Measurements from ENCODE around the gene SGPP1.

SGPP1 gene

GRCh38 chr14:63678536-63678935 is 49.3 kb downstream of the SGPP1 start:
- in situ Hi-C loops (cut with HindIII; ENCODE audit: low sequenced_read_pairs), result no loop called here
- TF ChIP-seq, protein P1, sequence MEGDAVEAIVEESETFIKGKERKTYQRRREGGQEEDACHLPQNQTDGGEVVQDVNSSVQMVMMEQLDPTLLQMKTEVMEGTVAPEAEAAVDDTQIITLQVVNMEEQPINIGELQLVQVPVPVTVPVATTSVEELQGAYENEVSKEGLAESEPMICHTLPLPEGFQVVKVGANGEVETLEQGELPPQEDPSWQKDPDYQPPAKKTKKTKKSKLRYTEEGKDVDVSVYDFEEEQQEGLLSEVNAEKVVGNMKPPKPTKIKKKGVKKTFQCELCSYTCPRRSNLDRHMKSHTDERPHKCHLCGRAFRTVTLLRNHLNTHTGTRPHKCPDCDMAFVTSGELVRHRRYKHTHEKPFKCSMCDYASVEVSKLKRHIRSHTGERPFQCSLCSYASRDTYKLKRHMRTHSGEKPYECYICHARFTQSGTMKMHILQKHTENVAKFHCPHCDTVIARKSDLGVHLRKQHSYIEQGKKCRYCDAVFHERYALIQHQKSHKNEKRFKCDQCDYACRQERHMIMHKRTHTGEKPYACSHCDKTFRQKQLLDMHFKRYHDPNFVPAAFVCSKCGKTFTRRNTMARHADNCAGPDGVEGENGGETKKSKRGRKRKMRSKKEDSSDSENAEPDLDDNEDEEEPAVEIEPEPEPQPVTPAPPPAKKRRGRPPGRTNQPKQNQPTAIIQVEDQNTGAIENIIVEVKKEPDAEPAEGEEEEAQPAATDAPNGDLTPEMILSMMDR (IDR thresholded peaks at IDR 0.05; ENCODE audit: low read depth, low read length, missing control alignments), result no peak
- H3K4me3 ChIP-seq (ENCODE audit: low read depth, low read length), result no peak overlapping the region
- DNase-seq (ENCODE audit: low read depth), result no peak

- peak; percentile 11 for DNase-seq (ENCODE audit: low read depth)
- in situ Hi-C loops (cut with HindIII; ENCODE audit: low sequenced_read_pairs), result no loop called here
- TF ChIP-seq, protein P1 (IDR thresholded peaks at IDR 0.05; ENCODE audit: low read depth, low read length, missing control alignments), result no peak
- no peak overlapping the region for H3K4me3 ChIP-seq (ENCODE audit: low read depth, low read length)
Observed at GRCh38 chr14:63677891-63678379, 49.9 kb downstream of the SGPP1 start.

DNA sequence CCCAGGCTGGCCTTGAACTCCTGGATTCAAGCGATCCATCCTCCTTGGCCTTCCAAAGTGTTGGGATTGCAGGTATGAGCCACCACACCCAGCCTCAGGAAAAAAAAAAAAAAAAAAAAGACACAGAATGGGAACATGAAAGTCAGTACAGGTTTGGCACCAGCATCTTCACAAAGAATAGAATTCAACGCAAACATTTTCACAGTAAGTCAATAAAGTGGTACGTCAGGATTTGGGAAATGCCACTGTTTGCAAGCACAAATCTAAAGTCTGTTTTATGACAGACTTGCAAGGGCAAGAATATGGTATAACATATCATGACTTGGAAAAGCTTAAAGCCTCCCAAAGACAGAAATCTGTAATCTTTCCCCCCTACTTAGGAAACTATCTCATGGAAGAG is 51.2 kb downstream of the SGPP1 start:
- H3K4me3 ChIP-seq (ENCODE audit: low read depth, low read length), result no peak overlapping the region
- DNase-seq (ENCODE audit: low read depth), result no peak
- TF ChIP-seq, protein P1 (IDR thresholded peaks at IDR 0.05; ENCODE audit: low read depth, low read length, missing control alignments), result no peak
- in situ Hi-C loops (cut with HindIII; ENCODE audit: low sequenced_read_pairs), result no loop called here

DNA sequence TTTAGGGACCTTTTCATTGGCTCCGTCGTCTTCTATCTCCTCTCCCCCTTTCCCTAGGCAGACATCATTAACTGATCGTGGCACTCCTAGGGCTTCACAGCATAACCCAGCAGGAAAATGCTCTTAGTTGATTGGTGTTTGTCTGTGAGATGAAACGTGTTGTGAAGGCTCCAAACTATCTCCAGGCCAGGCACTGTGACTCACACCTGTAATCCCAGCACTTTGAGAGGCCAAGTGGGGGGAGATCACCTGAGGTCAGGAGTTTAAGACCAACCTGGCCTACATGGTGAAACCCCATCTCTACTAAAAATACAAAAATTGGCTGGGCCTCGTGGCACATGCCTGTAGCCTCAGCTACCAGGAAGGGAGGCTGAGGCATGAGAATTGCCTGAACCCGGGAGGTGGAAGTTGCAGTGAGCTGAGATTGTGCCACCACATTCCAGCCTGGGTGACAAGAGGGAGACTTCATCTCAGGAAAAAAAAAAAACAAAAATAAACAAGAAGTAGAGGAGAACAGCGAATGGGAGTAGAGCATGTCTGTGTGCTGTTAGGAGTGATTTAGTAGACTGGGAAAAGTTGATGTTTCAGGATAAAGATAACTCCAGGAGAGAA is 53.9 kb downstream of the SGPP1 start:
- in situ Hi-C loops (cut with HindIII; ENCODE audit: low sequenced_read_pairs), result no loop called here

DNA sequence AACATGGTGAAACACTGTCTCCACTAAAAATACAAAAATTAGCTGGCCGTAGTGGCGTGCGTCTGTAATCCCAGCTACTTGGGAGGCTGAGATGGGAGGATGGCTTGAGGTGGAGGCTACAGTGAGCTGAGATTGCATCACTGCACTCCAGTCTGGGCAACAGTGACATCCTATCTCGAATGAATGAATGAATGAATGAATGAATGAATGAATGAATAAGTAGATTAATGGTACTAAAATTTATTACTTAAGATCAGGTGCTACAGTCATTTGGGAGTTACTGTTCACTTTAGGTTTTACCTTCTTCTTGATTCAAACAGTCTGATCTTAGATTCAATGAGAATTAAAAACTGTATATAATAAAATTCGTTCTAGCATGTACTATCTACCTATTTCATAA is 54.6 kb downstream of the SGPP1 start:
- H3K4me3 ChIP-seq (ENCODE audit: low read depth, low read length), result no peak overlapping the region
- no peak for DNase-seq (ENCODE audit: low read depth)
- TF ChIP-seq, protein P1 (IDR thresholded peaks at IDR 0.05; ENCODE audit: low read depth, low read length, missing control alignments), result no peak
- in situ Hi-C loops (cut with HindIII; ENCODE audit: low sequenced_read_pairs), result no loop called here

More for the DNA sequence above, 53.9 kb downstream of the SGPP1 start:
- H3K4me3 ChIP-seq (ENCODE audit: low read depth, low read length), result no peak overlapping the region
- TF ChIP-seq, protein P1 (IDR thresholded peaks at IDR 0.05; ENCODE audit: low read depth, low read length, missing control alignments), result no peak
- DNase-seq (ENCODE audit: low read depth), result no peak

- in situ Hi-C loops (cut with HindIII; ENCODE audit: low sequenced_read_pairs), result no loop called here
- H3K4me3 ChIP-seq (ENCODE audit: low read depth, low read length), result no peak overlapping the region
- peak; percentile 3 for DNase-seq (ENCODE audit: low read depth)
- TF ChIP-seq, protein P1 (IDR thresholded peaks at IDR 0.05; ENCODE audit: low read depth, low read length, missing control alignments), result no peak
Observed at GRCh38 chr14:63672417-63673180, 55.3 kb downstream of the SGPP1 start.
